Trophoblast cell (in vitro differentiated cells and primary cell): Measurements from ENCODE around the gene ZNF582.

Experiments used
- DNase-seq, 2 donors: peaks; one replicate each; pipeline ENCODE4 v3.0.0-alpha.2; 2016
- H2AFZ ChIP-seq: 2 replicates; pipeline ENCODE4 v1.6.1; 2013; ENCODE audit warnings: low read length, moderate library complexity, mild to moderate bottlenecking; ENCODE audit not compliant: insufficient read depth, poor library complexity
- H2AK5ac ChIP-seq: 2 replicates; pipeline ENCODE4 v1.6.1; 2013; ENCODE audit warnings: mild to moderate bottlenecking, low read length
- H2BK120ac ChIP-seq: 2 replicates; pipeline ENCODE4 v1.6.1; 2013; ENCODE audit warnings: low read length, mild to moderate bottlenecking, moderate library complexity; ENCODE audit not compliant: insufficient read depth, poor library complexity
- H2BK12ac ChIP-seq: 2 replicates; pipeline ENCODE4 v1.6.1; 2013; ENCODE audit warnings: mild to moderate bottlenecking, low read length, moderate library complexity
- H2BK5ac ChIP-seq: 2 replicates; pipeline ENCODE4 v1.6.1; 2013; ENCODE audit warnings: low read length, low read depth, moderate library complexity, mild to moderate bottlenecking; ENCODE audit not compliant: poor library complexity
- H3K14ac ChIP-seq: 2 replicates; pipeline ENCODE4 v1.6.1; 2013; ENCODE audit warnings: mild to moderate bottlenecking, low read length
- H3K18ac ChIP-seq: 2 replicates; pipeline ENCODE4 v1.6.1; 2013; ENCODE audit warnings: mild to moderate bottlenecking, low read length
- H3K23ac ChIP-seq: 2 replicates; pipeline ENCODE4 v1.6.1; 2013; ENCODE audit warnings: low read length
- H3K27ac ChIP-seq: 2 replicates; pipeline ENCODE4 v1.5.1; 2013; ENCODE audit warnings: low read depth, mild to moderate bottlenecking, inconsistent platforms, low read length, moderate library complexity
- H3K27me3 ChIP-seq: 2 replicates; pipeline ENCODE4 v1.6.1; 2013; ENCODE audit warnings: inconsistent platforms, mild to moderate bottlenecking, low read length, moderate library complexity; ENCODE audit not compliant: insufficient read depth
- H3K36me3 ChIP-seq, 2 experiments: 1 replicate in 1 of 2; 2 replicates in 1 of 2; pipeline ENCODE4 v1.6.1; 2013; ENCODE audit warnings: low read length in 2 of 2, mild to moderate bottlenecking in 2 of 2, moderate library complexity in 1 of 2; ENCODE audit not compliant: insufficient read depth in 2 of 2, control insufficient read depth in 1 of 2
- H3K4ac ChIP-seq: 2 replicates; pipeline ENCODE4 v1.6.1; 2013; ENCODE audit warnings: low read depth, mild to moderate bottlenecking, low read length, moderate library complexity
- H3K4me1 ChIP-seq, 2 experiments: 1 replicate in 1 of 2; 2 replicates in 1 of 2; pipeline ENCODE4 v1.6.1; 2013; ENCODE audit warnings: low read length in 2 of 2, mild to moderate bottlenecking in 2 of 2, moderate library complexity in 1 of 2; ENCODE audit not compliant: insufficient read depth in 2 of 2, control insufficient read depth in 1 of 2
- H3K4me2 ChIP-seq: 2 replicates; pipeline ENCODE4 v1.6.1; 2013; ENCODE audit warnings: inconsistent platforms, mild to moderate bottlenecking, low read length, moderate library complexity
- H3K4me3 ChIP-seq: 2 replicates; pipeline ENCODE4 v1.5.1; 2013; ENCODE audit warnings: mild to moderate bottlenecking, low read depth, low read length, inconsistent platforms
- H3K79me1 ChIP-seq: one replicate; pipeline ENCODE4 v1.6.1; 2013; ENCODE audit warnings: low read length
- H3K79me2 ChIP-seq: 2 replicates; pipeline ENCODE4 v1.6.1; 2013; ENCODE audit warnings: low read length, mild to moderate bottlenecking; ENCODE audit not compliant: control insufficient read depth, insufficient read depth, poor library complexity
- H3K9ac ChIP-seq: 2 replicates; pipeline ENCODE4 v1.6.1; 2013; ENCODE audit warnings: mild to moderate bottlenecking, low read length
- H3K9me3 ChIP-seq: 2 replicates; pipeline ENCODE4 v1.6.1; 2013; ENCODE audit warnings: low read depth, mild to moderate bottlenecking, control low read depth, inconsistent platforms, low read length; ENCODE audit not compliant: insufficient read depth
- H4K12ac ChIP-seq: 2 replicates; pipeline ENCODE4 v1.6.1; 2013; ENCODE audit warnings: low read depth, mild to moderate bottlenecking, low read length, moderate library complexity
- H4K8ac ChIP-seq: 2 replicates; pipeline ENCODE4 v1.6.1; 2013; ENCODE audit warnings: low read depth, mild to moderate bottlenecking, low read length, moderate library complexity
- H4K91ac ChIP-seq: one replicate; pipeline ENCODE4 v1.6.1; 2013; ENCODE audit warnings: low read depth, mild to moderate bottlenecking, low read length, moderate library complexity
- WGBS: extraction: QIAGEN DNeasy Blood & Tissue Kit; methylation state at CpG from one replicate; pipeline ENCODE4 v1.1.7; 2013; ENCODE audit warnings: missing lambda C conversion rate; ENCODE audit not compliant: insufficient read length, insufficient coverage; ENCODE audit errors: extremely low coverage; 5-methylcytosine and 5-hydroxymethylcytosine counted together

Gene ZNF582

DNA sequence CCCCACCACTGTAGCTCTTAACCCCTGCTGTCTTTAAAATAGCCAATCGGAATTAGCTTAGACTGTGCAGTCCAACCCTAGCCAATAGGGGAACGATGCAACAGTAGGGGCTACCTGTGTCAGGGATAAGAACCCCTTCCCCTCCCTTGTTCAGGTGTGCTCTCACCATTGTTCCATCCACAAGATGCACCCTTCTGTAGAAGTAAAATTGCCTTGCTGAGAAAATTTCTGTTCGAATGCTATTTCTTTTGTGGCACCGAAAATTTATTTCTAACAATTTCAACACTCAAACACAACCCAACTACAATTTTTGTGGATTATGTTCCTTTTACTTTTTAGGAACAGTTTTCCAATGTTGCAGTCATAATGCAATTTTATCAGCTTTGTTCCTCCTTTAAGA is 7.2 kb upstream of the ZNF582 start:
- no peak overlapping the region for H3K4ac ChIP-seq
- no peak for DNase-seq
- no peak overlapping the region for H3K14ac ChIP-seq
- H3K18ac ChIP-seq: no peak overlapping the region
- no peak overlapping the region for H2BK12ac ChIP-seq
- no peaks in the 10 kb centered on the region for H3K27me3 ChIP-seq
- peaks cover 22% of the 10 kb centered on the region for H3K9me3 ChIP-seq
- H2AK5ac ChIP-seq: no peak overlapping the region
- no peak overlapping the region for H3K27ac ChIP-seq
- H3K4me3 ChIP-seq: no peak overlapping the region
- no peak overlapping the region for H2BK5ac ChIP-seq
- H3K79me2 ChIP-seq: peaks cover 5% of the 10 kb centered on the region
- H2BK120ac ChIP-seq: no peak overlapping the region
- peaks cover 3 to 14% of the 10 kb centered on the region in 2 experiments for H3K36me3 ChIP-seq
- no peak overlapping the region for H2AFZ ChIP-seq
- H4K12ac ChIP-seq: no peak overlapping the region
- no peak overlapping the region for H4K8ac ChIP-seq
- no peak overlapping the region for H3K23ac ChIP-seq
- no peak overlapping the region for H3K9ac ChIP-seq
- H3K4me1 ChIP-seq: peaks cover 0 to 8% of the 10 kb centered on the region in 2 experiments
- no peak overlapping the region for H3K4me2 ChIP-seq
- H4K91ac ChIP-seq: no peak overlapping the region
- peaks cover 9% of the 10 kb centered on the region for H3K79me1 ChIP-seq
- no CpG with 5 or more reads among the region's 4 CpGs for WGBS

DNA sequence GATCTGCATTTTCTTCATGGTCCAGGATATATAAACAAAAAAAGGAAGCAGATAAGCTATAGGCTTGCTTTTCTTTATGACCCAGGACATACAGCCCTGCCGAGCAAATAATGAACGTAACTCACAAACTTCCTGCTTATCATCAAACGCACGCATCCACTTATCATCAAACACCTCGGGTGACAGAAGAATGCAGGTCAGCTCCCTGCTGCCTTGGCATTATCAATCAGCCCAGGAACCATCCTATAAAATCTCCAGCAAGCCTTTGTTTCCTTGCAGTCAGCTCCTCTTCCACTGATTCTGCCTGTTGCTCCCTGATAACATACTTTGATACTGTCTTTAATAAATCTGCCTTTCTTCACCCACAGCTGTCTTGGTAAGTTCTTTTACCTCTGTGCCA is 5.5 kb upstream of the ZNF582 start:
- H3K36me3 ChIP-seq: peaks cover 3 to 14% of the 10 kb centered on the region in 2 experiments
- H4K12ac ChIP-seq: no peak overlapping the region
- H2BK120ac ChIP-seq: no peak overlapping the region
- H3K14ac ChIP-seq: no peak overlapping the region
- no peak overlapping the region for H3K4ac ChIP-seq
- H3K4me3 ChIP-seq: no peak overlapping the region
- H2AFZ ChIP-seq: no peak overlapping the region
- no peak overlapping the region for H4K8ac ChIP-seq
- no peak overlapping the region for H4K91ac ChIP-seq
- no peak for DNase-seq
- peaks cover 2% of the 10 kb centered on the region in 2 experiments for H3K4me1 ChIP-seq
- peaks cover 2% of the 10 kb centered on the region for H3K79me1 ChIP-seq
- H2BK12ac ChIP-seq: no peak overlapping the region
- H3K79me2 ChIP-seq: no peaks in the 10 kb centered on the region
- H3K9ac ChIP-seq: no peak overlapping the region
- H3K23ac ChIP-seq: no peak overlapping the region
- WGBS: no CpG with 5 or more reads among the region's 5 CpGs
- H3K27ac ChIP-seq: no peak overlapping the region
- H3K9me3 ChIP-seq: peaks cover 11% of the 10 kb centered on the region
- no peaks in the 10 kb centered on the region for H3K27me3 ChIP-seq
- no peak overlapping the region for H2BK5ac ChIP-seq
- no peak overlapping the region for H2AK5ac ChIP-seq
- no peak overlapping the region for H3K4me2 ChIP-seq
- no peak overlapping the region for H3K18ac ChIP-seq

DNA sequence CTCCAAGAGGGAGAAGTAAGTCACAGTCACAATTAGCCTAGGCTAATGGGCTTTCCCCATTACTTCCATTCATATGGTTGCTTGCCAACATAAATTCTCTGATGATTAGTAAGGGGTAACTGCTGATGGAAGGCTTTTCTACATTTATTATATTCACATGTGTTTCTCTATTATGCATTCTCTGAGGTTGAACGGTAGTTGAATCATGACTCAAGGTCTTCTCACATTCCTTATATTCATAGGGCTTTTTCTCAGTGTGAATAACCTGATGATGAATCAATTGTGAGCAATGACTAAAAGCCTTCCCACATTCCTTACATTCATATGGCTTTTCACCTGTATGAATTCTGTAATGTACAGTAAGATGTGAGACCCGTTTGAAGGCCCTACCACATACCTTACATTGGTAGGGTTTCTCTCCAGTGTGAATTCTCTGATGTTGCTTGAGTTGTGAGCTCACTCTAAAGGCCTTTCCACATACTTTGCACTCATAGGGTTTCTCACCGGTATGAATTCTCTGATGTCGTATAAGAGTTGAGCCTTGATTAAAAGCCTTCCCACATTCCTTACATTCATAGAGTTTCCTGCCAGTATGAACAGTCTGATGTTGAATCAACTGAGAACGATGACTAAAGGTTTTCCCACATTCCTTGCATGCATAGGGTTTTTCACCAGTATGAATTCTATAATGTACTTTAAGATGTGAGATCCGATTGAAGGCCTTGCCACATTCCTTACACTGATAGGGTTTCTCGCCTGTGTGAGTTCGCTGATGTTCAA is 9.3 kb downstream of the ZNF582 start:
- Histone ChIP-seq H3K36me3 (peaks cover 0 to 5% of the 10 kb centered on the region in 2 experiments), H4K8ac (no peak overlapping the region), H3K79me2 (no peaks in the 10 kb centered on the region), H3K4me3 (no peak overlapping the region), H4K12ac (no peak overlapping the region), H3K23ac (no peak overlapping the region), H3K18ac (no peak overlapping the region), H3K4me1 (no peaks in the 10 kb centered on the region), H2BK120ac (no peak overlapping the region), H3K79me1 (no peaks in the 10 kb centered on the region), H3K9ac (no peak overlapping the region), H3K27me3 (no peaks in the 10 kb centered on the region), H3K27ac (no peak overlapping the region), H2AFZ (no peak overlapping the region), H3K4ac (no peak overlapping the region), H4K91ac (no peak overlapping the region), H2BK12ac (no peak overlapping the region), H3K4me2 (no peak overlapping the region), H3K14ac (no peak overlapping the region), H3K9me3 (peaks cover 3% of the 10 kb centered on the region), H2AK5ac (no peak overlapping the region), H2BK5ac (no peak overlapping the region)
- DNase-seq: peak; percentile 39 to 82
- no CpG with 5 or more reads among the region's 8 CpGs for WGBS

DNA sequence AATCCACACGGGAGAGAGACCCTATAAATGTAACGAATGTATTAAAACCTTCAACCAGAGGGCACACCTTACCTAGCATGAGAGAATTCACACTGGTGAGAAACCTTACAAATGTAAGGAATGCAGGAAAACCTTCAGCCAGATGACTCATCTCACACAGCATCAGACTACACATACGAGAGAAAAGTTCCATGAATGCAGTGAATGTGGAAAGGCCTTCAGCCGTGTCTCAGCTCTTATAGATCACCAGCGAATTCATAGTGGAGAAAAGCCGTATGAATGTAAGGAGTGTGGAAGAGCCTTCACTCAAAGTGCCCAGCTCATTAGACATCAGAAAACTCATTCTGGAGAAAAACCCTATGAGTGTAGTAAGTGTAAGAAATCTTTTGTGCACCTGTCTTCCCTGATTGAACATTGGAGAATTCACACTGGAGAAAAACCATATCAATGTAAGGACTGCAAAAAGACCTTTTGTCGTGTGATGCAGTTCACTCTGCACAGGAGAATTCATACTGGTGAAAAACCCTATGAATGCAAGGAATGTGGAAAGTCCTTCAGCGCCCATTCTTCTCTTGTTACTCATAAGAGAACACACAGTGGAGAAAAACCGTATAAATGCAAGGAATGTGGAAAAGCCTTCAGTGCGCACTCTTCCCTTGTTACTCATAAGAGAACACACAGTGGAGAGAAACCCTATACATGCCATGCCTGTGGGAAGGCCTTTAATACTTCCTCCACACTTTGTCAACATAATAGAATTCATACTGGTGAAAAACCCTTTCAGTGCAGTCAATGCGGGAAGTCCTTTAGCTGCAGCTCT is 16.0 kb downstream of the ZNF582 start:
- H3K9ac ChIP-seq: no peak overlapping the region
- no peak overlapping the region for H3K4me2 ChIP-seq
- no peak overlapping the region for H3K4me3 ChIP-seq
- no peak overlapping the region for H2AFZ ChIP-seq
- H3K14ac ChIP-seq: no peak overlapping the region
- peak; percentile 77 to 90 for DNase-seq
- no peak overlapping the region for H2BK12ac ChIP-seq
- H2BK120ac ChIP-seq: no peak overlapping the region
- no peak overlapping the region for H4K8ac ChIP-seq
- no peak overlapping the region for H2BK5ac ChIP-seq
- H3K36me3 ChIP-seq: peaks cover 9 to 33% of the 10 kb centered on the region in 2 experiments
- no peak overlapping the region for H3K18ac ChIP-seq
- no peak overlapping the region for H3K23ac ChIP-seq
- no peaks in the 10 kb centered on the region for H3K79me2 ChIP-seq
- H3K27me3 ChIP-seq: no peaks in the 10 kb centered on the region
- no peaks in the 10 kb centered on the region for H3K79me1 ChIP-seq
- no peak overlapping the region for H4K12ac ChIP-seq
- no peak overlapping the region for H3K27ac ChIP-seq
- H2AK5ac ChIP-seq: no peak overlapping the region
- H4K91ac ChIP-seq: no peak overlapping the region
- H3K4me1 ChIP-seq: no peaks in the 10 kb centered on the region
- peaks cover 5% of the 10 kb centered on the region for H3K9me3 ChIP-seq
- WGBS: no CpG with 5 or more reads among the region's 11 CpGs
- no peak overlapping the region for H3K4ac ChIP-seq
